Astrocyte of the spinal cord (primary cell): ENCODE results near the gene KPNA4.
A peak's percentile ranks its signal among the peaks of the same experiment; 100 is the strongest.

Experiments used
- DNase-seq: peaks from one replicate; pipeline ENCODE4 v3.0.0; 2011; ENCODE audit warnings: low read depth, low spot score
- H3K4me3 ChIP-seq: 2 replicates; pipeline ENCODE4 v1.5.1; 2011; ENCODE audit warnings: low read depth, mild to moderate bottlenecking, low read length, moderate library complexity
- CTCF ChIP-seq: IDR thresholded peaks from 2 replicates; pipeline ENCODE4 v1.5.1; 2012; ENCODE audit warnings: low read depth, mild to moderate bottlenecking, low read length, inconsistent platforms
- in situ Hi-C: cut with HindIII; loops from 2 replicates; pipeline ENCODE4 v1.10.0; 2017; ENCODE audit warnings: low sequenced_read_pairs

KPNA4 gene

GRCh38 chr3:160475884-160476283, 89.5 kb downstream of the KPNA4 start:
- in situ Hi-C loops = no loop called here
- TF ChIP-seq CTCF = no peak
- DNase-seq = no peak
- H3K4me3 ChIP-seq = no peak overlapping the region

GRCh38 chr3:160475153-160475552, 90.2 kb downstream of the KPNA4 start:
- in situ Hi-C loops = no loop called here
- no peak overlapping the region for H3K4me3 ChIP-seq
- no peak for DNase-seq
- no peak for TF ChIP-seq CTCF

GRCh38 chr3:160474416-160474838, 90.9 kb downstream of the KPNA4 start:
- TF ChIP-seq CTCF = no peak
- DNase-seq = peak; percentile 77
- in situ Hi-C loops = no loop called here
- no peak overlapping the region for H3K4me3 ChIP-seq

GRCh38 chr3:160473978-160474377, 91.4 kb downstream of the KPNA4 start:
- no peak for TF ChIP-seq CTCF
- in situ Hi-C loops = no loop called here
- H3K4me3 ChIP-seq = no peak overlapping the region
- DNase-seq = peak; percentile 92

- in situ Hi-C loops = no loop called here
- peak; percentile 13 for TF ChIP-seq CTCF
- peak; percentile 94 for DNase-seq
- no peak overlapping the region for H3K4me3 ChIP-seq
Measured at GRCh38 chr3:160473221-160473620, 92.2 kb downstream of the KPNA4 start.

- no peak for TF ChIP-seq CTCF
- DNase-seq = no peak
- in situ Hi-C loops = no loop called here
- no peak overlapping the region for H3K4me3 ChIP-seq
Measured at GRCh38 chr3:160472344-160472743, 93.0 kb downstream of the KPNA4 start.

- no peak for TF ChIP-seq CTCF
- DNase-seq = no peak
- in situ Hi-C loops = no loop called here
- no peak overlapping the region for H3K4me3 ChIP-seq
Measured at GRCh38 chr3:160471892-160472291, 93.5 kb downstream of the KPNA4 start.
